Hematopoietic multipotent progenitor cell treated with erythropoietin and hydrocortisone succinate and interleukin-3 and kit ligand, for 6 days (in vitro differentiated cells): ENCODE measurements around the gene SCAPER.
A peak's percentile ranks its signal among the peaks of the same experiment; 100 is the strongest.
"Not testable (repeated sequence)": the region's sequence is repeated elsewhere in the genome, so short reads cannot be mapped to it uniquely, and the experiment has no call there.

Source experiments
- DNase-seq: peaks from one replicate; pipeline ENCODE4 v3.0.0-alpha.2; 2015

Gene SCAPER

DNA sequence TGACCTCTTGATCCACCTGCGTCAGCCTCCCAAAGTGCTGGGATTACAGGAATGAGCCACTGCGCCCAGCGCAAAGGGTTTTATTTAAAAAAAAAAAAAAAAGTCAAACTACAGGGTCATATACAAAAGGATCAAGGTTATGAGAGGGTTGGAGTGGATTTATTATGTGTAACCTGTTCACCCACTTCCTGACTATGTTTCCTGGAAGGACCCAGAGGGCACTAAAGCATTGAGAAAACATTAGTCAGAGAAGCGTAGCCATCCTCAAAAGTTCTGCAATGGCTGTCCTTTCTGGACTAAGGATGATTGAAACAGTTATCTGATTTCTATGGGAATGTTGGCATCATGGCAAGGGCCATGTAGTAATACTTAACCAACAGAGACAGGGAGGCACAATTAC is 7.3 kb upstream of the SCAPER start:
- no peak for DNase-seq

DNA sequence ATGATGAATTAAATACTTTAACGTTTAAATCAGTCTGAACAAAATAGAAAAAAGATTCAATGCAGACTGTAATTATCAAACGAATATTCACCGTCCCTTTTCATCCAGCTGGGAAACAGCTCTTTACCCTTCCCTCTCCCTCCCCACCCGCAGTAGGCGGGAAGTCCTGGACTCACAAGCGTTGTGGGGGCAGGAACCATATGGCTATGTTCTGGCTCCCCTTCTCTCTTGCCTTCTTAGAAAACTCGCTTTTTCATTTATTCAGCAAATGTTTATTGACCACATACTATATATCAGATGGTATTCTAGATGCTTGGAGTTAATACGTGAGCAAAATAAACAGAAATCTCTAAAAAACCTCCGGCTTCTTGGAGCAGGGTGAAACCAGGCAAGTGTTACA is 715 bp upstream of the SCAPER start:
- DNase-seq = no peak

DNA sequence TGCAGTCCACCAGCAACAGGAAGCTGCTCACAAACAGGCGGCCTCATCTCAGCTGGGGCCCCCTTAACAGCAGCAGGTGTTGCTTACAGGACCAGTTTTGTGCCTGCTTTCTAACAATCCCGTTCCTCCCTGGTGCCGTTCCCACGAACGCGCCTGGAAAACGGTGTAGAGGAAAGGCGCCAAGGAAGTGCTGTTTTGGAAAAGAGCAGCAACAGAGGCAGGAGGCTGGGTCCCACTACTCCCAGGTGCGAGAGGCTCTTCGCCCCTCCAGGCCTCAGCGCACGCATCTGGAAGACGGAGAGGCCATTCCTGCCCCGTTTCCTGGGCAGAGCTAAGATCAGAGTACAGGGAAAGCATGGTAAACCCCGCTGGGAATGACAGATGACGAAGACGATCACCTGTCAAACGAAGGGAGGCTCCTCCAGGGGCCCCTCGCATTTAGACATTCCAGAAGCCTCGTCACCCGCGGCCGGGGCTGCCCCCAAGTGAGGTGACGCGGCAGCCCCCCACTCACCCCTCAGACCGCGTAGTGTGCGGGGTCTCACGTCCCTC is 603 bp downstream of the SCAPER start:
- peak; percentile 23 for DNase-seq

DNA sequence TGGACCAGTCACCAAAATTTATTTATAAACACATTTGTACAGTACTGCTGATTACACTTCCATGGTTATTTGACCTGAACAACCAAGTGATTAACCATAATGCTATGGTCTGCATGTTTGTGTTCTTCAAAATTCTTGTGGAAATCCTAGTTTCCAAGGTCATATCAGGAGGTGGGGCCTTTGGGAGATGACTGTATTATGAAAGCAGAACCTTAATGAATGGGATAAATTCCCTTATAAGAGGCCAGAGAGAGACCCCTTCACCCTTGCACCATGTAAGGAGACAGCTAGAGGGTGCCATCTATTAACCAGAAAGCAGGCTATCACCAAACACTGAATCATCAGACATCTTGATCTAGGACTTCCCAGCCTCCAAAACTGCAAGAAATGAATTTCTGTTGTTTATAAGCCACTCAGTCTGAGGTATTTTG is 1.9 kb downstream of the SCAPER start:
- peak; percentile 59 for DNase-seq

DNA sequence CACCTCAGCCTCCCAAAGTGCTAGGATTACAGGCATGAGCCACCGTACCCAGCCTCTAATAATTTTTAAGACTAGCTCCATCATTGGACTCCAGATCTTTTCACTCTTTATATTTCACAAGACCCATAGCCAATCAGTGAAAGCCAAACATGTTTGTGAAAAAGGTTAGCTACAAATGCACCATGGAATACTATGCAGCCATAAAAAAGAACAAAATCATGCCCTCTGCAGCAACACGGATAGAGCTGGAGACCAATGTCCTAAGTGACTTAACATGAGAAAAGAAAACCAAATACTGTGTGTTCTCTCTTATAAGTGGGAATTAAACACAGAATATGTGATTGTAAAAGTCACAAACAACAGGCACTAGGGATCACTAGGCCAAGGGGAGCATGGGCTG is 3.2 kb downstream of the SCAPER start:
- DNase-seq = no peak

DNA sequence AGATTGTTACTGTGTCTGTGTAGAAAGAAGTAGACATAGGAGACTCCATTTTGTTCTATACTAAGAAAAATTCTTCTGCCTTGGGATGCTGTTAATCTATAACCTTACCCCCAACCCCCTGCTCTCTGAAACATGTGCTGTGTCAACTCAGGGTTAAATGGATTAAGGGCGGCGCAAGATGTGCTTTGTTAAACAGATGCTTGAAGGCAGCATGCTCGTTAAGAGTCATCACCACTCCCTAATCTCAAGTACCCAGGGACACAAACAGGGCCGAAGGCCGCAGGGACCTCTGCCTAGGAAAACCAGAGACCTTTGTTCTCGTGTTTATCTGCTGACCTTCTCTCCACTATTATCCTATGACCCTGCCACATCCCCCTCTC is 5.2 kb downstream of the SCAPER start:
- not testable (repeated sequence) for DNase-seq

DNA sequence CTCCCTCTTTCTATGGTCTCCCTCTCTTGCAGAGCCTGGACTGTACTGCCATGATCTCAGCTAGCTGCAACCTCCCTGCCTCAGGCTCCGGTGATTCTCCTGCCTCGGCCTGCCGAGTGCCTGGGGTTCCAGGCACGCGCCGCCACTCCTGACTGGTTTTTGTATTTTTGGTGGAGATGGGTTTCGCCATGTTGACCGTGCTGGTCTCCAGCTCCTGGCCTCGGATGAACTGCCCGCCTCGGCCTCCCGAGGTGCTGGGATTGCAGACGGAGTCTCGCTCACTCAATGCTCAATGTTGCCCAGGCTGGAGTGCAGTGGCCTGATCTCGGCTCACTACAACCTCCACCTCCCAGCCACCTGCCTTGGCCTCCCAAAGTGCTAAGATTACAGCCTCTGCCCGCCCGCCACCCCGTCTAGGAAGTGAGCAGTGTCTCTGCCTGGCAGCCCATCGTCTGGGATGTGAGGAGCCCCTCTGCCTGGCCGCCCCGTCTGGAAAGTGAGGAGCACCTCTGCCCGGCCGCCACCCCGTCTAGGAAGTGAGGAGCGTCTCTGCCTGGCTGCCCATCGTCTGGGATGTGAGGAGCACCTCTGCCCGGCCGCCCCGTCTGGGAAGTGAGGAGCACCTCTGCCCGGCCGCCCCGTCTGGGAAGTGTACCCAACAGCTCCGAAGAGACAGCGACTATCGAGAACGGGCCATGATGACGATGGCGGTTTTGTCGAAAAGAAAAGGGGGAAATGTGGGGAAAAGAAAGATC is 5.8 kb downstream of the SCAPER start:
- DNase-seq = not testable (repeated sequence)

DNA sequence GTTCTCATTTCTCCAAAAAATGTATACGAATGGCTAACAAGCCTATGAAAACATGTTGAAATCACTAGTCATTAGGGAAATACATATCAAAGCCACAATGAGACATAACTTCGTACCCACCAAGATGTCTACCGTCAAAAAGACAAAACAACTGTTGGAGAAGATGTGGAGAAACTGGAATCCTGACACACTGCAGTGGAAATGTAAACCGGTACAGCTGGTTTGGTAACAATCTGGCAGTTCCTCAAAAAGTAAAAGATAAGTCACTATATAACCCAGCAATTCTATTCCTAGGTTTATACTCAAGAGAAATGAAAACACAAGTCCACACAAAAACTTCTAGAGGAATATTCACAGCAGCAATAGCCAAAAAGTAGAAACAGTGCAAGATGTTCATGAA is 7.0 kb downstream of the SCAPER start:
- DNase-seq = no peak

DNA sequence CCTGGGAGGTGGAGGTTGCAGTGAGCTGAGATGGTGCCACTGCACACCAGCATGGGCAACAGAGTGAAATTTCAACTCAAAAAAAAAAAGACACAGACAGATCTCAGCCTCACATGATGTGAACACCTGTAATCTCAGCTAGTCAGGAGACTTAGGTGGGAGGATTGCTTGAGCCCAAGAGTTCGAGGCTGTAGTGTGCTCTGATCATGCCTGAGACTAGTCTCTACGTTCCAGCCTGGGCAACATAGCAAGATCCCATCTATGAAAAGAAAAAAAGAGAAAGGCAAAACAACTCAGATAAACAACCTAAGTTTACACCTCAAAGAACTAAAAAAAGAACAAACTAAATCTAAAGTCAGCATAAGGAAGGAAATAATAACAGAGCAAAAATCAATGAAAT is 11.0 kb downstream of the SCAPER start:
- no peak for DNase-seq

DNA sequence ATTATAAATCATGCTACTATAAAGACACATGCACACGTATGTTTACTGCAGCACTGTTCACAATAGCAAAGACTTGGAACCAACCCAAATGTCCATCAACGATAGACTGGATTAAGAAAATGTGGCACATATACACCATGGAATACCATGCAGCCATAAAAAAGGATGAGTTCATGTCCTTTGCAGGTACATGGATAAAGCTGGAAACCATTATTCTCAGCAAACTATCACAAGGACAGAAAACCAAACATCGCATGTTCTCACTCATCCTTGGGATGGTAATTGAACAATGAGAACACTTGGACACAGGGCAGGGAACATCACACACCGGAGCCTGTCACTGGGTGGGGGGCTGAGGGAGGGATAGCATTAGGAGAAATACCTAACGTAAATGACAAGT is 12.3 kb downstream of the SCAPER start:
- not testable (repeated sequence) for DNase-seq

DNA sequence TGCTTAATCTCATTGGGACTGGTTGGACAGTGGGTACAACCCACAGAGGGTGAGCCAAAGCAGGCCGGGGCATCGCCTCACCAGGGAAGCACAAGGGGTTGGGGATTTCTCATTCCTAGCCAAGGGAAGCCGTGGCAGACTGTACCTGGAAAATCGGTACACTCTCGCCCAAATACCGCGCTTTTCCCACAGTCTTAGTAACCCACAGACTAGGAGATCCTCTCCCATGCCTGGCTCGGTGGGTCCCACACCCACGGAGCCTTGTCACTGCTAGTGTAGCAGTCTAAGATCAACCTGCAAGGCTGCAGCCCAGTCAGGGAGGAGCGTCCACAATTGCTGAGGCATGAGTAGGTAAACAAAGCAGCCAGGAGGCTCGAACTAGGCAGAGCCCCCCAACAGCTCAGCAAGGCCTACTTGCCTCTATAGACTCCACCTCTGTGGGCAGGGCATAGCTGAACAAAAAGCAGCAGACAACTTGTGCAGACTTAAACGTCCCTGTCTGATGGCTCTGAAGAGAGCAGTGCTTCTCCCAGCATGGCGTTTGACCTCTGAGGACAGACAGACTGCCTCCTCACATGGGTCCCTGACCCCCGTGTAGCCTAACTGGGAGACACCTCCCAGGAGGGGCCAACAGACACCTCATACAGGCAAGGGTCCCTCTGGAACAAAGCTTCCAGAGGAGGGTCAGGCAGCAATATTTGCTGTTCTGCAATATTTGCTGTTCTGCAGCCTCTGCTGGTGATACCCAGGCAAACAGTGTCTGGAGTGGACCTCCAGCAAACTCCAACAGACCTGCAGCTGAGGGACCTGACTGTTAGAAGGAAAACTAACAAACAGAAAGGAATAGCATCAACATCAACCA is 17.6 kb downstream of the SCAPER start:
- not testable (repeated sequence) for DNase-seq

DNA sequence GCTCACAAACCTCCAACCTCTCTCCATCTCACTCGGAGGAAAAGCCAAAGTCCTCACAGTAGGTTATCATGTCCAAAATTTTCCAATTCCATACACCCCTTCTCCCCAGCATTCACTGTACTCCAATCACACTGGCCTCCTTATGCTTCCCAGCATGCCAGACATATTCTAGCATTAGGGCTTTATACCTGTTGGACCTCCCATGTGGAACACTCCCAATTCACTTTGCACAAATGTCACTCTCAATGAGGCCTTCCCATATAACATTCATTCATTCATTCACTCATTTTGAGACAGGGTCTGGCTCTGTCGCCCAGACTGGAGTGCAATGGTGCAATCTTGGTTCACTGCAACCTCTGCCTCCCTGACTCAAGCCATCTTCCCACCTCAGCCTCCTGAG is 19.9 kb downstream of the SCAPER start:
- no peak for DNase-seq

DNA sequence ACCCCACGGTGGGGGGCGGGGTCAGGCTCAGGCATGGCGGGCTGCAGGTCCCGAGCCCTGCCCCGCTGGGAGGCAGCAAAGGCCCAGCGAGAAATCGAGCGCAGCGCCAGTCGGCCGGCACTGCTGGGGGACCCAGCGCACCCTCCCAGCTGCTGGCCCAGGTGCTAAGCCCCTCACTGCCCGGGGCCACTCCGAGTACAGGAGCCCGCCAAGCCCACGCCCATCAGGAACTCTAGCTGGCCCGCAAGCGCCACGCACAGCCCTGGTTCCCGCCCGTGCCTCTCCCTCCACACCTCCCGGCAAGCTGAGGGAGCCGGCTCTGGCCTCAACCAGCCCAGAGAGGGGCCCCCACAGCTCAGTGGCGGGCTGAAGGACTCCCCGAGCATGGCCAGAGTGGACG is 29.2 kb downstream of the SCAPER start:
- DNase-seq = no peak

DNA sequence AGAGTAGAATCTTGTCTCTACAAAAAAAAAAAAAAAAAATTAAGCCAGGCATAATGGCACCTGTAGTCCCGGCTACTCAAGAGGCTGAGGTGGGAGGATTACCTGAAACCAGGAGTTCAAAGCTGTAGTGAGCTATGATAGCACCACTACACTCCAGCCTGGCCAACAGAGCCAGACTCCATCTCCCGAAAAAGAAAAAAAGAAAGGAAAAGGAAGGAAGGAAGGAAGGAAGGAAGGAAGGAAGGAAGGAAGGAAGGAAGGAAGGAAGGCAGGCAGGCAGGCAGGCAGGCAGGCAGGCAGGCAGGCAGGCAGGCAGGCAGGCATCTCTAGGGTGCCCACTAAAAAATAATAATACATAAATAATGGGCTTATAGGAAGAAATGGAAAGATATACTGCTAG is 32.1 kb downstream of the SCAPER start:
- not testable (repeated sequence) for DNase-seq

DNA sequence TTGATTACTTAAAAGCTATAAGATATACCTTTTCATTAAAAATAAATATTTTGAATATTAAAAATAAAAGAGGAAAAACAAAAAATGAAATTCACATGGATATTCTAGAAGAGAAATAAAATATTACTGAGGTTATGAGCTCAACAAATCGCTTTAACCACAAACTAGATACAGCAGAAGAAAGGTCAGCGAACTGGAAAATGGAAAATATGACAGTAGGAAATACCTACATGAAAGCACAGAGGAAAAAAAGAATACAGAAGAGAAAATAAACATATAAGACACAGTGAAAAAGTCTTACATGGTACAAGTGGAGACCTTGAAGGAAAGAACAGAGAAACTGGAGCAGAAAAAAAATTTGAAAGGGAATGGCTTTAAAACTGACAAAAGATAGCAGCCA is 33.2 kb downstream of the SCAPER start:
- no peak for DNase-seq

DNA sequence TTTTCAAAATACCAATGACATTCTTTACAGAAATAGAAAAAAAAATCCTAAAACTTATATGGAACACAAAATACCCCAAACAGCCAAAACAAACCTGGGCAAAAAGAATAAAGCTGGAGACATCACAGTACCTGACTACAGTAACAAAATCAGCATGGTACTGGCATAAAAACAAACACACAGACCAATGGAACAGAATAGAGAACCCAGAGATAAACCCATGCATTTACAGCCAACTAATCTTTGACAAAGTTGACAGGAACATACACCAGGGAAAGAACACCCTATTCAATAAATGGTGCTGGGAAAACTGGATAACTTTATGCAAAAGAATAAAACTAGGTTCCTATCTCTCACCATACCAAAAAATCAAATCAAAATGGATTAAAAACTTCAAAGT is 36.4 kb downstream of the SCAPER start:
- DNase-seq = no peak

DNA sequence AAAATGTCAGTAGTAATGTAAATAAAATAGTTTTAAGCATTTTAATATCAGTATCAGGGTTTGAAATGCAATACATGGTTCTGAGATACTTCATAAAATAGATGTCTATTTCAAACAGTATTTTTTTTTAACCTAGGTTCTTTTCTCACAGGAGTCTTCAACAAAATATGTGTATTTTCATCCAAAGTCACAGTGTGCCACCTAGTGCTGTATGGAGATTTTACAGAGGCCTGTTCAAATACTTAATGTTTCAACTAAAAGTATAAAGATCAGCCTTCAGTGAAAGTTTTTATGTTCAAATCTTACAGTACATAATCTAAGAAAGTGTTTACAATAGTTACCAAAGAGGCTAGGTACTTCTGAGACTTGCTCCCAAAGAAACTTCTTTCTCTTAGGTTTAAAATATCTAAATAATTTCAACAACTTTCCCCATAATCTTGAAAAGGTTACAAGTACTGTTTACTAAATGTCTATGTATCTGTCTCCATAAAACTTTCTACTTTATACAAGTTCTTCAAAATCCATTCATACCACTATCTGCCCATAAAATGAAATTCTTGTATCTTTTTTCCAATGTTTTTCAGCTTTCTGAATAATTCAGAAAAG is 38.3 kb downstream of the SCAPER start:
- peak; percentile 58 for DNase-seq

DNA sequence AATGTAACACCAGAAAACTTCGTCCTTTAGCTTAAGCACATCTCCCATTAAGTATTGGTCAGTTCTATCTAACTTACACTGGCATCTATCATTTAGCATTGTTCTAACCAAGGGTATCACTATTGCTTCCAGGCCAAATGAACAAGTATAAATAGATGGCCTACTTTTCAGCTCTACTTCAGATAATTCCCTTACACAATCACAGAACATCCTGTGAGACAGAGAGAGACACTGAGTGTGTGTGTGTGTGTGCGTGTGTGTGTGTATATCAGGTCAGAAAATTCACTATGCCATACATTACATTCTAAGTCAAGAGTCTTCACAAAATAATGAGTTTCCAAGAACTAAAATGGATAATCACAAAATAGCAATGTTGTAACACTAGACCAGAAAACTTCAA is 39.1 kb downstream of the SCAPER start:
- DNase-seq = no peak

DNA sequence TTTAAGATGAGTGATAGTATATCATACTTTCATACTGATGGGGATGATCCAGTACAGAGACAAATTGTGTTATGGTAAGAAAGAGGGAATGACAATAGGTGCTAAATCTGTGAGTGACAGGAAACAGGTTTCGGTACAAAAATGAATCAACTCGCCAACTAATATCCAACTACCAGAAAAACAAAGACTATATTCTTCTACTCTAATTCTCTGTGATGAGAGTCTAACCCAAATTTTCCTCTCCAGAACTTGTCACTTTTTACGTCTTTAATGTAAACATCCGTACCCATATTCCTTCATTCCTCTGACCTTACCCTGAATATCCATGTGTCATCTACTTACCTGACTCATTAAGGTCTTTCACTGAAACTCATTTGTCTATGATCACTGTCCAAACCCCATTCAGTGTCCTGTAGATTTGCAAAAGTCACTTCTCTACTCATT is 39.6 kb downstream of the SCAPER start:
- no peak for DNase-seq

DNA sequence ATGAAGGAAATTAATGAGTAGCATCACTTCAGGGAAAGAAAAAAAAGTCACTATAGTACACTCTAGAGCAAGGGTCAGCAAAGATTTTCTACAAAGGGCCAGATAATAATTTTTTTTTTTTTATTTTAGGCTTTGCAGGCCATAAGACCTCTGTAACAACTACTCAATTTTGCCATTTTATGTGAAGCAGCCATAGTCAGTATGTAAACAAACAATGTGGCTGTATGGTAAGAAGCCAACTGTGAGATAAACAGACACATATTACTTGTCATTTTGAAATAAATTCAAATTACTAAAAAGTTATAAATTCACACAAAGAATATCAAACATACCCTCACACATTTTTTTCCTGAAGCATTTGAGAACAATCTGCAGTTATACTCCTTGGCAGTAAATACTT is 40.6 kb downstream of the SCAPER start:
- DNase-seq = no peak

DNA sequence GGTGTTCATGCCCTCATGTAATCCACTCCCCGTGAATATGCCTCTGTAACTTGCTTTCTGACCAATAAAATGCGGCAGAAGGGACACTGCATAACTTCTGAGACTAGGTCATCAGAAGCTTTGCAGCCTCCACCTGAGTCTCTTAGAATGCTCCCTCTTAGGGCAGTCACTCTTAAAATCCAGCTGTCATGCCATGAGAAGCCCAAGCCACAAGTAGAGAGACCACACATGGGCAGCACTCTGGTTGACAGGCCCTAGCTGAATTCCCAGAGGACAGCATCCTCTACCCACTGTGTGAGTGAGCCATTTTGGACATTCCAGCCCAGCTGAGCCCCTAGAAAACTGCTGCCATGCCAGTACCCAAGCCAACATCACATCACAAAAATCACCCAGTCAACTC is 41.4 kb downstream of the SCAPER start:
- DNase-seq = no peak

DNA sequence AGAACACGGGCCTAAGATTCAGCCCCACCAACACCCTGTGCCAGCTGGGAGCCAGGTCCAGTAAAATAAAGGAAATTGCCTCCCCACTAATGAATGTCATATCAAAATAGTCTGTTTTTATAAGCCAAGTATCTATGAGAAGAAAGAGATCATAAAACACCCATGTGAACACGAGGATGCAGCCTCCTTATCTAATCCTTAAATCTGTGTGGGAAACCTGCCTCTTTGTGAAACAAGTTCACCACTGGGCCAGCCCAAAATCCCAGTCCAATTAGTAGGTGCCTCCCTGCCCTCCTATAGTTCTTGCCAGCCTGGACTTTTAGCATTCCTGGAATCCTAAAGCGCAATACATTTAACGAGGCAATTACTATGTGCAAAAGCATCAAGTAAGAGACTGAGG is 42.0 kb downstream of the SCAPER start:
- DNase-seq = no peak

DNA sequence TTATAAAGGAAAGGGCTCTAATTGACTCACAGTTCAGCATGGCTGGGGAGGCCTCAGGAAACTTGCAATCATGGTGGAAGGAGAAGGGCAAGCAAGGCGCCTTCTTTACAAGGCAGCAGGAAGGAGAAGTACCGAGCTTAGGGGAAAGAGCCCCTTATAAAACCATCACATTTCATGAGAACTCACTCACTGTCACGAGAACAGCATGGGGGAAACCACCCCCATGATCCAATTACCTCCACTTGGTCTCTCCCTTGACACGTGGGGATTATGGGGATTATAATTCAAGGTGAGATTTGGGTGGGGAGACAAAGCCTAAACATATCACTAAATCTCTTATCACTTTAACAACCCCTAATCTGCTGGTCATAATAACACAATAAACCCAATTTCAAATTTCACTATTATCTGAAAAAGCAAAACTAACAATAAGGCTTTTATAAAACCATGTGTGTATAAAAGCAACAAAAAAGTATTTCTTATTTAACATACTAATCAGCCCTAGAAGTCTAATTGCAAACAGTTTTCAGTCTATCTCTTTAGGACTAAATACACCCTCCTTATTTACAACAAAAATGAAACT is 43.2 kb downstream of the SCAPER start:
- no peak for DNase-seq
